HG02981 (cell line): ENCODE measurements around the gene ALMS1.
A peak's percentile ranks its signal among the peaks of the same experiment; 100 is the strongest.
"Not testable (repeated sequence)": the region's sequence is repeated elsewhere in the genome, so short reads cannot be mapped to it uniquely, and the experiment has no call there.

ENCODE experiments used
- ATAC-seq: cut with Tn5 transposase; IDR thresholded peaks from one replicate; pipeline ENCODE4 v1.9.1; 2021; ENCODE audit warnings: mild to moderate bottlenecking, moderate library complexity; ENCODE audit not compliant: unreplicated experiment

ALMS1 gene

GRCh38 chr2:73386894-73387636 is 1.4 kb downstream of the ALMS1 start:
- no peak for ATAC-seq

- ATAC-seq: no peak
Observed at GRCh38 chr2:73402386-73403103, 16.9 kb downstream of the ALMS1 start.

DNA sequence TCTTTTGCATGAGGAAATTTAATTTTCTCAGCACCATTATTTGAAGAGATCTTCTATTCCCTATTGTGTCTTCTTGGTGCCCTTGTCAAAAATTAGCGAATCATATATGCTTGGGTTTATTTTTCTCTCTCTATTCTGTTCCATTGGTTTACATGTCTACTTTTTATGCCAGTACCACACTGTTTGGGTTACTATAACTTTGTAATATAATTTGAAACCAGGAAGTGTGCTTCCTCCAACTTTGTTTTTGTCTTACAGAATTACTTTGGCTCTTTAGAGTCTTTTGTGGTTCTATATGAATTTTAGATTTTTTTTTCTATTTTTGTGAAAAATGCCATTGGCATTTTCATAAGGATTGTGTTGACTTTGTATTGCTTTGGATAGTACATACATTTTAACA is 17.6 kb downstream of the ALMS1 start:
- ATAC-seq: no peak

- no peak for ATAC-seq
Observed at GRCh38 chr2:73404409-73404808, 18.8 kb downstream of the ALMS1 start.

DNA sequence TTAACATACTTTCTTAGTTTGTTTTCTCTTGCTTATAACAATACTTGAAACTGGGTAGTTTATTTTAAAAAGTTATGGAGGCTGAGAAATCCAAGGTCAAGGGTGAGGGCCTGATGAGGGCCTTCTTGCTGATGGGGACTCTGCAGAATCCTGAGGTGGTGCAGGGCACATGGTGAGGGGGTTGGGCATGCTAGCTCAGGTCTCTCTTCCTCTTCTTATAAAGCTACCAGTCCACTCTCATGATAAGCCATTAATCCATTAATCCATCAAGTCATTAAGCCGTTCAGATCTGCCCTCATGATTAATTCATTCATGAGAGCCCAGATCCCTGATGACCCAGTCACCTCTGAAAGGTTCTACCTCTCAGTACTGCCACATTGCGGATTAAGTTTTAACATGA is 21.4 kb downstream of the ALMS1 start:
- ATAC-seq: no peak

GRCh38 chr2:73408198-73408597 is 22.6 kb downstream of the ALMS1 start:
- peak; percentile 87 for ATAC-seq

DNA sequence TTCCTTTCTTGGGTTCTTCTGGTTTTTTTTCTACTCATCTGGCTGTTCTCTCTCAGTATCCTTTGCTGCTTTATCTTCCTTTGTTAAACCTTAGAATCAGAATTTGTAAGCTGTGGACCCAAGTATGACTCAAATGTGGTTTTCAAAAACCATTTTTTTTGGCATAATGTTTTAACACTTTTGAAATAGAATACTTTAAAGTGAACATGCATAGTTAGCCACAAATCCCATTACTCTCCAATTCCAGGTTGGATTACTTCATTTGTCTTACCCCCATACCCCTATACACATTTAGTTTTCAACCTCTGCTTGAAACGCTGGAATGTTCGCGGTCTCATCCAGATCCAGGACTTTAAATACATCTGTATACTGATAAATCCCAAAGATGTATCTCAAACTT is 29.1 kb downstream of the ALMS1 start:
- no peak for ATAC-seq

DNA sequence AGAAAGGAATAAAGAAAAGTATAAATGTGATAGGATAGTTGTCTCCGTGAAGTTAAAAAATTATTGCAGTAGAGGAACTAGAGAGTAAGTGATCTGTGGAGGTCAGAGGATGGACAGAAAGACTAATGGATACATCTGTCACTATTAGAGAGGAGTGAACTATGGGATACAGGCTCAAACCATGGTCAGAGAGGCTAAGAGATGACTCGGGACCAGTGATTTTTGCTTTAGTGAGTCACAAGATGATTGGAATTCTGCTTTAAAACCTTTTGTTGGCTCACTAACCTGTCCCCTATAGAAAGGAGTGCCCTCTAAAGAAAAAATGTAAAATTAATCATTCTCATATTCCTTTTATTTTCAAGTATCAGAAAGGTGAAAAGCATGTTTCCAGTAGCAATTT is 30.3 kb downstream of the ALMS1 start:
- ATAC-seq: no peak

DNA sequence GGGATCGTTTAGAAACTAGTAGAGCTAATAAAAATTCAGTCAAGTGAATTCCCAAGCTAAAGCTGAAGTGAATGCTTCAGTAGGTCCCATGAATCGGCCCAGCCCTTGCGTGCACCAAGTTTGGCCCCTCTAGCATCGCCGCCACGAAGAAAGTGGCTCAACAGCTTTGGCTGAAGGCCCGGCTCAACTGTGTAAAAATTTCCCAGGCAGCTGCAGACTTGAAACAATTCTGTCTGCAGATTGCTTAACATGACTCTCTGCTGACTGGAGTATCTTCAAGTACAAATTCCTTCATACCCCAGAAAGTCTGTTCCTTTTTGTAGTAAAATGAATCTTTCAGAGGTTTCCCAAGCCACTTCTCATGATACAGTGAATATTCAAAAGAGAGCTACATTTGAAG is 32.7 kb downstream of the ALMS1 start:
- ATAC-seq: no peak

- ATAC-seq: no peak
Observed at GRCh38 chr2:73423913-73424312, 38.3 kb downstream of the ALMS1 start.

DNA sequence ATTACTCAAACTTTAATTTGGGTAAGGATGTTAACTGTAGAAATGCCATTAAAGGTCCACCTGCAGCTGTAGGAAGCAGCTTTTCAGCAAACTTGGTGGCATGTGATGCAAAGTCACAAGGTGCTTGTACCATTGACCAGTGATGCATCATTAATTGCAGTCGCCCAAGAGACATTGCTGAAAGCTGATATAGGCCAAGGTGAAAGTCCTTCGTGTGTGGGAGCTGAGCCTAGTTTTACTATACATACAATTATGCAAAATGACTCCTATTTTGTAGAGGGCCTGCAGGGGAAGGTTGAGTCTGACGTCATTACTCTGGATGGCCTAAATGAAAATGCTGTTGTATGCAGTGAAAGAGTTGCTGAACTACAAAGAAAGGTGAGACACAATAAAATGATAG is 40.5 kb downstream of the ALMS1 start:
- ATAC-seq: no peak

DNA sequence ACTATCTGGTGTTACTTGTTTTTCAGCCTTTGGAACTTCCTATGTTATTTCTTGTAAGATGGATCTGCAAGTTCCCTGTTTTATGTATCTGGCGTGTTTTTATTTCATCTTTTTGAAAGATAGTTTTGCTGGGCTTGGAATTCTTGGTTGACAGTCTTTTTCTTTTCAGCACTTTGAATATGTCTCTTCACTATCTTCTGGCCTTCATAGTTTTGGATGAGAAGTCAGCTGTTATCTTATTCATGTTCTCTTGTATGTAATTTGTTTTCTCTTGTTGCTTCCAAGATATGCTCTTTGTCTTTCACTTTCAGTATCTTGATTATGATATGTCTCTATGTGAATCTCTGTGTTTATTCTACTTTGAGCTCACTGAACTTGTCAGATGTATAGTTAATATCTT is 50.4 kb downstream of the ALMS1 start:
- ATAC-seq: no peak

- ATAC-seq: no peak
Observed at GRCh38 chr2:73444202-73444601, 58.6 kb downstream of the ALMS1 start.

- no peak for ATAC-seq
Observed at GRCh38 chr2:73448856-73449255, 63.2 kb downstream of the ALMS1 start.

DNA sequence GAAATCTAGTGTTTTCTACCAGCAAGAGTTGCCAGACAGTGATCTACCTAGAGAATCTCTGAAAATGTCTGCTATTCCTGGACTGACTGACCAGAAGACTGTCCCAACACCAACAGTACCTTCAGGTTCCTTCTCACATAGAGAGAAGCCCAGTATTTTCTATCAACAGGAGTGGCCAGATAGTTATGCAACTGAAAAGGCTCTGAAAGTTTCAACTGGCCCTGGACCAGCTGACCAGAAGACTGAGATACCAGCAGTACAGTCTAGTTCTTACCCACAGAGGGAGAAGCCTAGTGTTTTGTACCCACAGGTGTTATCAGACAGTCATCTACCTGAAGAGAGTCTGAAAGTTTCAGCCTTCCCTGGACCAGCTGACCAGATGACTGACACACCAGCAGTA is 63.8 kb downstream of the ALMS1 start:
- no peak for ATAC-seq

DNA sequence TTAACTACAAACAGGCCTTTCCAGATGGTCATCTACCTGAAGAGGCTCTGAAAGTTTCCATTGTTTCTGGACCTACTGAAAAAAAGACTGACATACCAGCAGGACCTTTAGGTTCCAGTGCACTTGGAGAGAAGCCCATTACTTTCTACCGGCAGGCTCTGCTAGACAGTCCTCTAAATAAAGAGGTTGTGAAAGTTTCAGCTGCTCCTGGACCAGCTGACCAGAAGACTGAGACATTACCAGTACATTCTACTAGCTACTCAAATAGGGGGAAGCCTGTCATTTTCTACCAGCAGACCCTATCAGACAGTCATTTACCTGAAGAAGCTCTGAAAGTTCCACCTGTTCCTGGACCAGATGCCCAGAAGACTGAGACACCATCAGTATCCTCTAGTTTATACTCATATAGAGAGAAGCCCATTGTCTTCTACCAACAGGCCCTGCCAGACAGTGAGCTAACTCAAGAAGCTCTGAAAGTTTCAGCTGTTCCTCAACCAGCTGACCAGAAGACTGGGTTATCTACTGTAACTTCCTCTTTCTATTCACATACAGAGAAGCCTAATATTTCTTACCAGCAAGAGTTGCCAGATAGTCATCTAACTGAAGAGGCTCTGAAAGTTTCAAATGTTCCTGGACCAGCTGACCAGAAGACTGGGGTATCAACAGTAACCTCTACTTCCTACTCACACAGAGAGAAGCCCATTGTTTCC is 65.8 kb downstream of the ALMS1 start:
- peak; percentile 96 for ATAC-seq

DNA sequence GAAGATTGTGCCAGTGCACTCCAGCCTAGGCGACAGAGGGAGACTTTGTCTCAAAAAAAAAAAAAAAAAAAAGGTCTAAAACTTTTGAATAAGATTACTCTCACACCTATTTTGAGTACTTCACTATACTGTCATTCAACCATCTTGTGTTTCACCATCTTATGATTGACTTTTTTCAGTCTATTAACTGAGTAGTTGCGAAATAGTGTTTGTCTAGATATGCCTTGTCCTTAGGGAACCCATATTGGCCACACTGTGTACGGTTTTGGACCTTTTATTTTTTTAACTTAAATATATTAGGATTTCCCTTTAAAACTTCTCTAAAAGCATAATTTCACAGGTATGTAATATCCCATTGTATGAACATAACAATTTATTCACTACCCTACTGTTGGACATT is 72.3 kb downstream of the ALMS1 start:
- ATAC-seq: no peak

DNA sequence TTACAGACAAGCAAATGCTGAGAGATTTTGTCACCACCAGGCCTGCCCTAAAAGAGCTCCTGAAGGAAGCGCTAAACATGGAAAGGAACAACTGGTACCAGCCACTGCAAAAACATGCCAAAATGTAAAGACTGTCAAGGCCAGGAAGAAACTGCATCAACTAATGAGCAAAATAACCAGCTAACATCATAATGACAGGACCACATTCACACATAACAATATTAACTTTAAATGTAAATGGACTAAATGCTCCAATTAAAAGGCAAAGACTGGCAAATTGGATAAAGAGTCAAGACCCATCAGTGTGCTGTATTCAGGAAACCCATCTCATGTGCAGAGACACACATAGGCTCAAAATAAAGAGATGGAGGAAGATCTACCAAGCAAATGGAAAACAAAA is 76.8 kb downstream of the ALMS1 start:
- not testable (repeated sequence) for ATAC-seq

DNA sequence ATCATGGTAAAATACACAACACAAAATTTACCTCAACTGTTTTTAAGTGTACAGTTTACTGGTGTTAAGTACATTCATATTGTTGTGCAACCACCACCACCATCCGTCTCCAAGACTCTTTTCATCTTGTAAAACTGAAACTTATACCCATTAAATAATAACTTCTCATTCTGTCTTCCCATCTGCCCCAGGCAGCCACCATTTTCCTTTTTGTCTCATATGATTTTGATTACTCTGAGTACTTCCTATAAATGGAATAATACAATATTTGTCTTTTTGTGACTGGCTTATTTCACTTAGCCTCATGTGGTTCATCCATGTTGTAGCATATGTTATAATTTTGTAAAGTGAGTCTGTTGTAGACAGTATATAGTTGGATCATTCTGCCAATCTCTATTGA is 82.7 kb downstream of the ALMS1 start:
- ATAC-seq: no peak

DNA sequence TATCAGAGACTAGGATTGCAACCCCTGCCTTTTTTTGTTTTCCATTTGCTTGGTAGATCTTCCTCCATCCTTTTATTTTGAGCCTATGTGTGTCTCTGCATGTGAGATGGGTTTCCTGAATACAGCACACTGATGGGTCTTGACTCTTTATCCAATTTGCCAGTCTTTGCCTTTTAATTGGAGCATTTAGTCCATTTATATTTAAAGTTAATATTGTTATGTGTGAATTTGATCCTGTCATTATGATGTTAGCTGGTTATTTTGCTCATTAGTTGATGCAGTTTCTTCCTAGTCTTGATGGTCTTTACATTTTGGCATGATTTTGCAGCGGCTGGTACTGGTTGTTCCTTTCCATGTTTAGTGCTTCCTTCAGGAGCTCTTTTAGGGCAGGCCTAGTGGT is 98.2 kb downstream of the ALMS1 start:
- ATAC-seq: not testable (repeated sequence)

GRCh38 chr2:73487112-73487657 is 101.5 kb downstream of the ALMS1 start:
- no peak for ATAC-seq

GRCh38 chr2:73488079-73488478 is 102.4 kb downstream of the ALMS1 start:
- ATAC-seq: no peak
